DLD1 (cell line): ENCODE results near the gene FAM81A.

Experiments
- in situ Hi-C: cut with HindIII; loops from 2 replicates; pipeline ENCODE4 v1.10.0; 2017; ENCODE audit warnings: low sequenced_read_pairs

FAM81A gene

GRCh38 chr15:59567324-59567723 lies 129.3 kb downstream of the FAM81A start:
- in situ Hi-C loops: no loop called here

- in situ Hi-C loops: no loop called here
These were observed 131.5 kb downstream of the FAM81A start for GRCh38 chr15:59569477-59569876.

- in situ Hi-C loops: no loop called here
These were observed 132.3 kb downstream of the FAM81A start for GRCh38 chr15:59570315-59570714.

DNA sequence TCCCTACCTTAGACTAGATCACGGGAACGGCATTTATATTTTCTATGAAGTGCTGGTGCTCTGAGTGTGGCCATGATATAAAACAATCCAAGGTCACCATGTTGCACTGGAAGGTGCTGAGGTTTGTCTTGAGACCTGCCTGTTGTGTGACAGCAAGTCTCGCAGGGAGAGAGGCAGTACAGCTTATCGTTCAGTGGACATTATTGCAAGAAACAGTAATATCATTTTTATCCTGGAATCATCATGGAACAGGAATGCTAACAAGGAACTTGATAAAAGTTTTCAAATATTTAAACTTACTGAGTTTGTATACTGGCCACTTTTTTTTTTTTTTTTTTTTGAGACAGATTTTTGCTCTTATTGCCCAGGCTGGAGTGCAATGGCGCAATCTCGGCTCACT lies 133.6 kb downstream of the FAM81A start:
- in situ Hi-C loops: no loop called here
